Measurements from ENCODE around the gene SIGLEC12.

DNA sequence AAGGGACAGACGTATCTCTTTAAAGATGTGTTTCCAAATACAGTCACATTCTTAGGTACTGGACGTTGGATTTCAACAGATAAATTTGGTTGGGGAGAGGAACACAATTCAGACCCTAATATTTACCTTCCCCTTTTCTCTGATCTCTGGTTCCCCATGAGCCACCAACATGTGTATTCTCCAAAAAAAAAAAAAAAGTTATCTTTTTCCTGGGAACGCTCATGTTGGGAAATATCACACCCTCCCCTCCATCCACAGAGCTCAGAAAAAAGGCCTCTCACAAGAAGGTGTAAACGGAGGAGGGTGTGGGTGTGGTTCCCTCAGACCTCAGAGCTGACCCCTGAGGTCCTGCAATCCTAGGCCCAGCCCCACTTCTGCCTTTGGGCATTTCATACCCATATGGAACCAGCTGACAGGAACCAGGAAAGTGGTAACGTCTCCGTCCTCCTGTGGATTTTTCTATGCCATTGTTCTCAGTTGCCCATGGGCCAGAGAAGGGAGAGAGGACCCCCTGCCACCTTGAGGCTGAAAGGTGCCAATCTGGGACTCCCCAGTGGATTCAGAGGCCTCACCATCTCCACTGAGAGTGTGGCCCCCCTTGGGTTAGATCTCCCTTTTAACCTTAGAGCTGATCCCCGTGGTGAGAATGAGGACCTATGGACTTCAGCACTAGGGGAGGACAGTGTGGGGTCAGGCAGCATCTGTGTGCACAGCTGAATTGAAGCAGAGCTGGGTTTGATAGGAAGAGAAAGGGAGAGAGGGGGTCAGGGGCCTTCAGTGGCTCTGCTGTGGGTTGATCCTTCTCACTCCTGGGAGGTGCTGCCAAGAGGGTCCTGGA is 8.4 kb upstream of the SIGLEC12 start:
- TF ChIP-seq, protein P1, sequence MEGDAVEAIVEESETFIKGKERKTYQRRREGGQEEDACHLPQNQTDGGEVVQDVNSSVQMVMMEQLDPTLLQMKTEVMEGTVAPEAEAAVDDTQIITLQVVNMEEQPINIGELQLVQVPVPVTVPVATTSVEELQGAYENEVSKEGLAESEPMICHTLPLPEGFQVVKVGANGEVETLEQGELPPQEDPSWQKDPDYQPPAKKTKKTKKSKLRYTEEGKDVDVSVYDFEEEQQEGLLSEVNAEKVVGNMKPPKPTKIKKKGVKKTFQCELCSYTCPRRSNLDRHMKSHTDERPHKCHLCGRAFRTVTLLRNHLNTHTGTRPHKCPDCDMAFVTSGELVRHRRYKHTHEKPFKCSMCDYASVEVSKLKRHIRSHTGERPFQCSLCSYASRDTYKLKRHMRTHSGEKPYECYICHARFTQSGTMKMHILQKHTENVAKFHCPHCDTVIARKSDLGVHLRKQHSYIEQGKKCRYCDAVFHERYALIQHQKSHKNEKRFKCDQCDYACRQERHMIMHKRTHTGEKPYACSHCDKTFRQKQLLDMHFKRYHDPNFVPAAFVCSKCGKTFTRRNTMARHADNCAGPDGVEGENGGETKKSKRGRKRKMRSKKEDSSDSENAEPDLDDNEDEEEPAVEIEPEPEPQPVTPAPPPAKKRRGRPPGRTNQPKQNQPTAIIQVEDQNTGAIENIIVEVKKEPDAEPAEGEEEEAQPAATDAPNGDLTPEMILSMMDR (IDR thresholded peaks at IDR 0.05 in 4 of 5, conservative IDR thresholded peaks at IDR 0.05 in 1 of 5): no peak
- TF ChIP-seq POLR2A (IDR thresholded peaks at IDR 0.05): no peak

Measured in gastrocnemius medialis (tissue), 4 donors.